GM12875 (cell line): Measurements from ENCODE around the gene F12.

Experiments
- H3K4me3 ChIP-seq: one replicate; pipeline ENCODE4 v1.5.1; 2011; ENCODE audit warnings: low read depth, low read length, control low read depth
- TF ChIP-seq, protein P1 (sequence below): IDR thresholded peaks from 2 replicates; pipeline ENCODE4 v1.5.1; 2011; ENCODE audit warnings: low read depth, mild to moderate bottlenecking, control low read depth, inconsistent platforms, low read length, moderate library complexity, borderline replicate concordance; ENCODE audit not compliant: insufficient read depth

The F12 gene

DNA sequence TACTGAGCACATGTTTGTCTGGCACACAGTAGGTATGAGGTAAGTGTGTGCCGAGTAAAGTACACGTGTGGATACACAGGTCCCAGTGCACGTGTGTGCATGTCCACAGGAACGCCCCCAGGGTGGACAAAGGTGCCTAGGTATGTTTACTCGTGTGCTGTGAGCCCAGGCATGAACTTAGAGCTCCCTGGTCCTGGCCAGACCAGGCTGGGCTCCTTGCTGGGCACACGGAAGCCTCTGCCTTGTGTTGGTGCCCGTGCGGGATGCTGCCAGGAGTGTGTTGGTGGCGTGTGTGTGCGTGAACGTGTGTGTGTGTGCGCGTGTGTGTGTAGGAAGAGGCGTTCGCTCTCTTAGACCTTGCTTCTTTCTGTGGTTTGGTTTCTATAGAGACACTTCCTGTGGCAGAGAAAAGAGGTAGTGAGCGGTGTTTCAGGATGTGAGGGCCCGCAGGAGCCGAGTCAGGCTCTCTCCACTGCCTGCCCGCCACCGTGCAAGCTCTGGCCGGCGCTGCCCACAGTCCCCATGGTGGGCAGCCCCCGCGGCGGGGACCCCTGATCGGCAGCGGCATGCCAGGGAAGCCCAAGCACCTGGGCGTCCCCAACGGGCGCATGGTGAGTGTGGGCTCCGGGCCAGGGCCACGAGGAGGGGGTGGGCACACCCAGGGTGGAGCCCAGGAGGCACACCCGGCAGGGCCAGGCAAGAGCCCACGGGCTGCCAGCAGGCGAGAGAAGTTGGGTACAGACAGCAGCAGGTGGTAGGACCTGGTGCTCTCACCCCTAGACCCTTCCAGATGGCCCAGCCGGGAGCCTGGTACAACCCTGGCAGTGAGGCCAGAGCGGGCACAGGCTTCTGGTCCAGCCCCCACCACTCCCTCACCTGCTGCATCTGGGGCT is 51.7 kb downstream of the F12 start, which contains the start of gene RGS14:
Gene RGS14 (plus strand): TSS at position 466 of the 893 bp plus-strand sequence. CDS start 101 bp downstream, at position 567.
- TF ChIP-seq, protein P1, sequence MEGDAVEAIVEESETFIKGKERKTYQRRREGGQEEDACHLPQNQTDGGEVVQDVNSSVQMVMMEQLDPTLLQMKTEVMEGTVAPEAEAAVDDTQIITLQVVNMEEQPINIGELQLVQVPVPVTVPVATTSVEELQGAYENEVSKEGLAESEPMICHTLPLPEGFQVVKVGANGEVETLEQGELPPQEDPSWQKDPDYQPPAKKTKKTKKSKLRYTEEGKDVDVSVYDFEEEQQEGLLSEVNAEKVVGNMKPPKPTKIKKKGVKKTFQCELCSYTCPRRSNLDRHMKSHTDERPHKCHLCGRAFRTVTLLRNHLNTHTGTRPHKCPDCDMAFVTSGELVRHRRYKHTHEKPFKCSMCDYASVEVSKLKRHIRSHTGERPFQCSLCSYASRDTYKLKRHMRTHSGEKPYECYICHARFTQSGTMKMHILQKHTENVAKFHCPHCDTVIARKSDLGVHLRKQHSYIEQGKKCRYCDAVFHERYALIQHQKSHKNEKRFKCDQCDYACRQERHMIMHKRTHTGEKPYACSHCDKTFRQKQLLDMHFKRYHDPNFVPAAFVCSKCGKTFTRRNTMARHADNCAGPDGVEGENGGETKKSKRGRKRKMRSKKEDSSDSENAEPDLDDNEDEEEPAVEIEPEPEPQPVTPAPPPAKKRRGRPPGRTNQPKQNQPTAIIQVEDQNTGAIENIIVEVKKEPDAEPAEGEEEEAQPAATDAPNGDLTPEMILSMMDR = no peak
- peak within 1 kb of the TSS; percentile 88 for H3K4me3 ChIP-seq

DNA sequence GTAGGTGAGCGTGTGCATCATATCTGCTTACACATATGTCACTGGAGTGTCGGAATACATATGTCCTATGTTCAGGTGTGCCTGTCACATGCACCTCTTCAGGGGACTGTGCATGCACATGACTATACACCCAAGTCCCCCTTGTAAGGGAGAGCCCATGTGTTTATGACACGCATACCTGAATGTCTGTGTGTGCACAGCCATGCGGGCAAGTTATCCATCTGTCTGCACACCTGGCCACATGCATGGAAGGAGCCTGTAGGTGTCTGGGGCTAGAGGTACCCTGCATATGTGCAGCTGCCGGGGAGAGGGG is 52.3 kb downstream of the F12 start:
- TF ChIP-seq, protein P1 = no peak
- no peak overlapping the region for H3K4me3 ChIP-seq

DNA sequence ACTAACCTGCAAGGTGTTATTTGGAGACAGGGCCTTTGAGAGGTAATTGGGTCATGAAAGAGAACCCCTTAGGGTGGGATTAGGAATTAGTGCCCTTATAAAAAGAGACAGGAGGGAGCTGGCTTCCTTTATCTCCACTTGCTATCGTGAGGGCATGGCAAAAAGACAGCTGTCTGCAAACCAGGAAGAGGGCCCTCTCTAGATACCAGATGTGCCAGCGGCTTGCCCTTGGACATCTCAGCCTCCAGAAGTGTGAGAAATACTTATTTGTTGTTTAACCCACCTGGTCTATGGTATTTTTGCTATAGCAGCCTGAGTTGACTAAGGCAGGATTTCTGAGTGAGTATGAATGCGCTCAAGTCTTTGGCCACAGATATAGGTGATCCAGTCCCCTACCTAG is 52.6 kb downstream of the F12 start:
- TF ChIP-seq, protein P1 = no peak

DNA sequence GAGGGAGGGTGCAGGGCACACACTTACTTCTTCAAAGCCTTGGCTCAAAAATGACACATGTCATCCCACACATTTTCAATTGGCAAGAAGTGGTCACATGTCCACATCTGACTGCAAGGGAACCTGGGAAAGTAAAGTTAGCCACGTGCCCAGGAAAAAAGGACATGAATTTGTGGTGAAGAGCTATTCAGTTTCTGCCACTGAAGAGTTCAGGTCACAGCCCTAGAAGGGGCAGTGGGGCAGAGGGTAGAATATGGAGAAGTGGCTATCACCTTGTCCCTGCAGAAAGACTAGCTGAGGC is 53.5 kb downstream of the F12 start:
- H3K4me3 ChIP-seq = no peak overlapping the region
- TF ChIP-seq, protein P1 = no peak

More for the DNA sequence above, 52.6 kb downstream of the F12 start:
- H3K4me3 ChIP-seq = no peak overlapping the region

DNA sequence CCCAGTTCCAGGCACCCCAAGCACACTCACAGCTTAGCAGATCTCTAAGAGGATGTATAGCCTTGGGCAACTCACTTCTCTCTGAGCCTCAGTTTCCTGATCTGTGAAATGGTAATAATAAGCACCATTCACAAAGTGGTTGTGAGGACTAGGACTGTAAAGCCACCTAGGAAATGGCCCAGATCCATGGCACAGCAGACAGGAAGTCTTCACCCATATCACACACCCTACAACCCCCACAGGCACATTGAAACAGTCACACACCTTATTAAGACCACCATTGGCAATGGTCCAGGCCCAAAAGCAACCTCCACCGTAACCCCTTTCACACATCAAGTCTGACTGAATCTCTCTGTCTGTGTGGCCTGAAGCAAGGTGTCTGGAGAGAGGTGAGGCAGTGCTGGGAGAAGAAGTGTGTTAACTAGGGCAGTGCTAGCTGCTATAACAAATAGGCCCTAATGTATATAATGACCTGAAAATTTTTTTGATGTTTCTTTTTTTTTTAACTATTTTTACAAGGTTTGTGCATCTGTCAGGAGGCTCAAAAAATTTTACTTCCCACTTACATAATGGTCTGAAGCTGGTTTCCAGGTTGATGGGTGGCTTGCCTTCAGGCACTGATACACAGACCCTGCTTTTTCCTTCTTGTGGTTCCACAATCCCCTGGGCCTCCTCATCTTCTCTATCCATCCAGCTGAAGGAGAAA is 54.0 kb downstream of the F12 start:
- TF ChIP-seq, protein P1 = no peak
- H3K4me3 ChIP-seq = no peak overlapping the region

DNA sequence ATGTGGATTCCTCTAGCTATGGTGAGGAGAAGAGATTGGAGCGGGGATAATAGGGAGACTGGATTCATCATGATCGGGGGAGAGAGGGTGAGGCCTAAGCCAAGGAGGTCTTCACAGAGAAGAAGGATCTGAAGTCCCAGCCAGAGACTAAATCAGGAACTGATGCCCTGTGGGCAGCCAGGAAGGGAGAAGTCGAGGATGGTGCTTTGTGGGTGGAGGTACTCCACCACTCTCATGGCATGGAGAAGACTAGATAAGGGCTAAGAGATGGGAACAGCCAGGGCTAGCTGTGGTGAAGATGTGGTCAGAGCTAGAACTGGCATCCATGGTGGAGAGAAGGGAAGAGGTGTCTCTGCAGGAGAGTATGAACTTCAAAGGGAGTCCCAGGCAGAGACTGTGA is 54.7 kb downstream of the F12 start:
- TF ChIP-seq, protein P1 = no peak
- H3K4me3 ChIP-seq = no peak overlapping the region

DNA sequence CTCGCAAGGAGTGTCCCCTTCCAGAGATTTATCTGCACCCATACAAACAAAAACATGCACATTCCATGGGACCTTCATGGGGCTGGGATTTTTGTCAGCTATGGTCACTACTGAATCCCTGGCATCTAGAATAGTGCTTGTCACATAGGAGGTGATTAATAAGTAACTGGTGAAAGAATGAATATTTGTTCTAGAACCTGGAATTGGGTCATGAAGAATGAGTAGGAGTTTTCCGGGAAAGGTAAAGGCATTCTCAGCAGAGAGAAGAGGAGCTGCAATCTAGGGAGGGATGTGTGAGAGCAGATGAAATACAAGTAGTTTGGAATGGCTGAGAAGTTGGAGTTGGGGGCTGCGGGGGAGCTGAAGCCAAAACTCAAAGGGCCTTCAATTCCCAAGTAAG is 55.1 kb downstream of the F12 start:
- no peak overlapping the region for H3K4me3 ChIP-seq
- TF ChIP-seq, protein P1 = no peak
